ENCODE data around the gene TNPO3. TPM values are rescaled to one million over a fixed set of nuclear protein-coding genes. Genes with fewer than 3 reads are reported as not detected.

TNPO3 gene
- total RNA-seq, 1 experiment from 2014 or later: 58.5 TPM

DNA sequence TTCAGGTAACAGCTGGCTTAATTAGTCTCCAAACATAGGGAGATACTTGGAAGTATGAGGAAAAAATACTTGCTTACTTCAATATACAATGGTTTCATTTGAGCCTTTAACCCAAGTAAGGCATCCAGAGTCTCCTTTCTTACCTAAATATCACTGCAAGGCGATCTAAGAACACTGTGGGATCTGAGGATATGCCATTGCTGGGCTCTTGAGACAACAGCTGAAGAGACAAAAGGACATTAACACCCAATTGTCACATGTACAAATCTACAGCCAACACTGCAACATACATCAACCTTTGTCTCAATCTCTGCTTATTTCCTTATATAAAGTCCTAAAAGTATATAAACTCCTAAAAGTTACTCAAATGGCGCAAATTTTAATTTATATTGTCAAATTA is 72.8 kb downstream of the TNPO3 start:
- Histone ChIP-seq H3K9ac (ENCODE audit: low read length) (no peak overlapping the region), H3K9me2 (ENCODE audit: insufficient read depth) (no peaks in the 10 kb centered on the region), H3K27me3 (ENCODE audit: insufficient read depth, low read length) (no peaks in the 10 kb centered on the region), H3K79me2 (ENCODE audit: insufficient read depth, low read length) (no peaks in the 10 kb centered on the region), H3K4me3 (replicated peaks in 1 of 2; ENCODE audit: low read depth in 1 of 2, low read length in 2 of 2) (no peak overlapping the region), H4K20me1 (ENCODE audit: insufficient read depth) (no peaks in the 10 kb centered on the region), H3K27ac (ENCODE audit: low read depth, low read length) (no peak overlapping the region), H3K9me3 (ENCODE audit: control insufficient read depth in 1 of 2, insufficient read depth in 1 of 2, low read depth in 1 of 2, low read length in 2 of 2) (no peaks in the 10 kb centered on the region), H2AFZ (ENCODE audit: low read depth, low read length, poor library complexity, severe bottlenecking) (no peak overlapping the region), H3K4me2 (ENCODE audit: low read length) (no peak overlapping the region), H3K4me1 (ENCODE audit: control insufficient read depth in 1 of 2, insufficient read depth in 2 of 2, low read length in 2 of 2) (no peaks in the 10 kb centered on the region), H3K36me3 (ENCODE audit: control insufficient read depth in 1 of 2, insufficient read depth in 2 of 2, low read length in 2 of 2) (peaks cover 29 to 38% of the 10 kb centered on the region in 2 experiments)
- ChIA-PET CTCF (interaction anchor here (0.7 kb wide), 1 partner anchor 103 kb away, joined by 3 read pairs; no protein-coding TSS in a partner anchor), RAD21 (ENCODE audit: low non-redundant PET in 1 of 2, low total read pairs in 2 of 2, uncharacterized antibody in 2 of 2, unreplicated experiment in 2 of 2) (no interaction called here), POLR2A (no interaction called here)
- DNase-seq (ENCODE audit: low read depth, low spot score) (no peak), ATAC-seq (no peak)
- no TSS peak for BruUV-seq (replicated peaks)
- intact Hi-C loops (cut with micrococcal nuclease): no loop called here
- no peak for TF ChIP-seq CBX3 (IDR thresholded peaks at IDR 0.05; ENCODE audit: low read depth)
- no peak for TF ChIP-seq POLR2AphosphoS5 (IDR thresholded peaks at IDR 0.05; ENCODE audit: low read depth, low read length)
- TF ChIP-seq CEBPB (IDR thresholded peaks at IDR 0.05; ENCODE audit: low read depth): no peak
- no peak for TF ChIP-seq EGR1 (IDR thresholded peaks at IDR 0.05; ENCODE audit: low read depth)
- no peak for TF ChIP-seq FOSL1 (IDR thresholded peaks at IDR 0.05; ENCODE audit: low read depth)
- TF ChIP-seq POLR2A (IDR thresholded peaks at IDR 0.05; ENCODE audit: borderline replicate concordance, extremely low read depth, insufficient read depth, insufficient read length): no peak
- TF ChIP-seq, protein P1, sequence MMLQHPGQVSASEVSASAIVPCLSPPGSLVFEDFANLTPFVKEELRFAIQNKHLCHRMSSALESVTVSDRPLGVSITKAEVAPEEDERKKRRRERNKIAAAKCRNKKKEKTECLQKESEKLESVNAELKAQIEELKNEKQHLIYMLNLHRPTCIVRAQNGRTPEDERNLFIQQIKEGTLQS (IDR thresholded peaks at IDR 0.05): no peak
- no peak for TF ChIP-seq SRF (IDR thresholded peaks at IDR 0.05; ENCODE audit: low read depth)
- no peak for TF ChIP-seq CTCF (IDR thresholded peaks at IDR 0.05 in 2 of 3, conservative IDR thresholded peaks at IDR 0.05 in 1 of 3; ENCODE audit: borderline replicate concordance in 1 of 3, insufficient read depth in 1 of 3, low read depth in 2 of 3, low read length in 2 of 3)
- TF ChIP-seq EZH2 (IDR thresholded peaks at IDR 0.05): no peak
- TF ChIP-seq, protein P2, sequence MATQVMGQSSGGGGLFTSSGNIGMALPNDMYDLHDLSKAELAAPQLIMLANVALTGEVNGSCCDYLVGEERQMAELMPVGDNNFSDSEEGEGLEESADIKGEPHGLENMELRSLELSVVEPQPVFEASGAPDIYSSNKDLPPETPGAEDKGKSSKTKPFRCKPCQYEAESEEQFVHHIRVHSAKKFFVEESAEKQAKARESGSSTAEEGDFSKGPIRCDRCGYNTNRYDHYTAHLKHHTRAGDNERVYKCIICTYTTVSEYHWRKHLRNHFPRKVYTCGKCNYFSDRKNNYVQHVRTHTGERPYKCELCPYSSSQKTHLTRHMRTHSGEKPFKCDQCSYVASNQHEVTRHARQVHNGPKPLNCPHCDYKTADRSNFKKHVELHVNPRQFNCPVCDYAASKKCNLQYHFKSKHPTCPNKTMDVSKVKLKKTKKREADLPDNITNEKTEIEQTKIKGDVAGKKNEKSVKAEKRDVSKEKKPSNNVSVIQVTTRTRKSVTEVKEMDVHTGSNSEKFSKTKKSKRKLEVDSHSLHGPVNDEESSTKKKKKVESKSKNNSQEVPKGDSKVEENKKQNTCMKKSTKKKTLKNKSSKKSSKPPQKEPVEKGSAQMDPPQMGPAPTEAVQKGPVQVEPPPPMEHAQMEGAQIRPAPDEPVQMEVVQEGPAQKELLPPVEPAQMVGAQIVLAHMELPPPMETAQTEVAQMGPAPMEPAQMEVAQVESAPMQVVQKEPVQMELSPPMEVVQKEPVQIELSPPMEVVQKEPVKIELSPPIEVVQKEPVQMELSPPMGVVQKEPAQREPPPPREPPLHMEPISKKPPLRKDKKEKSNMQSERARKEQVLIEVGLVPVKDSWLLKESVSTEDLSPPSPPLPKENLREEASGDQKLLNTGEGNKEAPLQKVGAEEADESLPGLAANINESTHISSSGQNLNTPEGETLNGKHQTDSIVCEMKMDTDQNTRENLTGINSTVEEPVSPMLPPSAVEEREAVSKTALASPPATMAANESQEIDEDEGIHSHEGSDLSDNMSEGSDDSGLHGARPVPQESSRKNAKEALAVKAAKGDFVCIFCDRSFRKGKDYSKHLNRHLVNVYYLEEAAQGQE (IDR thresholded peaks at IDR 0.05; ENCODE audit: low read depth): no peak
- TF ChIP-seq, protein P3, sequence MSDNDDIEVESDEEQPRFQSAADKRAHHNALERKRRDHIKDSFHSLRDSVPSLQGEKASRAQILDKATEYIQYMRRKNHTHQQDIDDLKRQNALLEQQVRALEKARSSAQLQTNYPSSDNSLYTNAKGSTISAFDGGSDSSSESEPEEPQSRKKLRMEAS (IDR thresholded peaks at IDR 0.05): no peak
